GM18907 (cell line): ENCODE measurements around the gene DNAJB8.

ENCODE experiments used
- ATAC-seq: cut with Tn5 transposase; IDR thresholded peaks from one replicate; pipeline ENCODE4 v1.9.1; 2021; ENCODE audit warnings: mild to moderate bottlenecking, moderate library complexity; ENCODE audit not compliant: unreplicated experiment

Gene DNAJB8

GRCh38 chr3:128413413-128414205 is 53.1 kb downstream of the DNAJB8 start:
- ATAC-seq = no peak

- ATAC-seq = no peak
Measured at GRCh38 chr3:128413003-128413370, 53.7 kb downstream of the DNAJB8 start.
